HepG2 (cell line): Measurements from ENCODE around the gene TRIM66. TPM values are rescaled to one million over a fixed set of nuclear protein-coding genes. Genes with fewer than 3 reads are reported as not detected.

Source experiments
- ATAC-seq: fragments of 200-7000 bp; cut with Tn5 transposase; 3 replicates; pipeline ENCODE4 v1.9.1; 2020; ENCODE audit warnings: mild to moderate bottlenecking, moderate library complexity
- BruUV-seq: library from RNA; stranded (reverse); fragments of 400-500 nt; replicated peaks from 2 replicates; lab custom pipeline; 2021; lab: Mats Ljungman, UMichigan
- CTCF ChIA-PET: fragments of 300-600 bp; formaldehyde crosslinking; extraction: SDS; loops from one replicate; lab custom pipeline; 2021; ENCODE audit warnings: low total read pairs, inconsistent platforms, low intra/inter-chr PET ratio; lab: Yijun Ruan, JAX
- POLR2A ChIA-PET: fragments of 350-600 bp; sonication (Branson Sonifier 250); formaldehyde crosslinking; loops from one replicate; lab custom pipeline; 2020; ENCODE audit warnings: antibody characterized with exemption, inconsistent platforms; lab: Yijun Ruan, JAX
- DNase-seq: peaks from one replicate; pipeline ENCODE4 v3.0.0-alpha.2; 2015; ENCODE audit warnings: low spot score
- FAIRE-seq: peaks from 3 replicates; lab custom pipeline; 2011; peaks lifted over from hg19 to GRCh38; lab: Jason Lieb, UNC
- H2AFZ ChIP-seq: one replicate; pipeline ENCODE4 v1.6.1; 2011; ENCODE audit warnings: low read length, inconsistent platforms
- H3K27ac ChIP-seq: fragments of 300-600 bp; 3 replicates; pipeline ENCODE4 v1.8.0; 2011; ENCODE audit warnings: mixed run types, mild to moderate bottlenecking, mixed read lengths, low read length, inconsistent platforms; ENCODE audit not compliant: insufficient read depth; ENCODE audit errors: extremely low read length
- H3K27me3 ChIP-seq, 2 experiments: fragments of 200-600 bp in 1 of 2; 2 replicates in 1 of 2; 3 replicates in 1 of 2; pipeline versions ENCODE4 v1.6.0 to v1.8.0; 2011; ENCODE audit warnings: low read length in 2 of 2, mild to moderate bottlenecking in 2 of 2, moderate library complexity in 2 of 2, inconsistent platforms in 1 of 2; ENCODE audit not compliant: insufficient read depth in 2 of 2, control insufficient read depth in 1 of 2
- H3K36me3 ChIP-seq, 2 experiments: fragments of 200-600 bp in 1 of 2; replicated peaks in 1 of 2; 2 replicates in 1 of 2; 3 replicates in 1 of 2; pipeline versions ENCODE4 v1.5.1 to v1.8.0; 2011; ENCODE audit warnings: low read length in 2 of 2, inconsistent platforms in 1 of 2; ENCODE audit not compliant: insufficient read depth in 2 of 2, control insufficient read depth in 1 of 2
- H3K4me1 ChIP-seq: 2 replicates; pipeline ENCODE4 v1.5.1; 2012; ENCODE audit warnings: low read length, inconsistent platforms; ENCODE audit not compliant: insufficient read depth
- H3K4me2 ChIP-seq: 2 replicates; pipeline ENCODE4 v1.6.0; 2011; ENCODE audit warnings: low read depth, low read length, inconsistent platforms
- H3K4me3 ChIP-seq, 3 experiments: fragments of 200-600 bp in 1 of 3; sonication (generic), shearing (Covaris generic) in 1 of 3; replicated peaks in 1 of 3; 2 replicates each; pipeline ENCODE4 v1.5.1; 2011 to 2016; ENCODE audit warnings: low read length in 3 of 3, inconsistent platforms in 2 of 3, low read depth in 2 of 3, mild to moderate bottlenecking in 2 of 3, control low read depth in 1 of 3, mixed read lengths in 1 of 3; ENCODE audit not compliant: insufficient read depth in 1 of 3
- H3K79me2 ChIP-seq: one replicate; pipeline ENCODE4 v1.6.1; 2011; ENCODE audit warnings: low read length, inconsistent platforms; ENCODE audit not compliant: insufficient read depth
- H3K9ac ChIP-seq: 2 replicates; pipeline ENCODE4 v1.6.0; 2011; ENCODE audit warnings: mild to moderate bottlenecking, low read depth, low read length, inconsistent platforms; ENCODE audit not compliant: insufficient read depth
- H3K9me3 ChIP-seq: 2 replicates; pipeline ENCODE4 v1.5.1; 2012; ENCODE audit warnings: mild to moderate bottlenecking, low read length
- H4K20me1 ChIP-seq: 2 replicates; pipeline ENCODE4 v1.6.0; 2011; ENCODE audit warnings: inconsistent platforms, mild to moderate bottlenecking, low read length, moderate library complexity; ENCODE audit not compliant: insufficient read depth
- CEBPG ChIP-seq: IDR thresholded peaks from 2 replicates; pipeline ENCODE4 v1.6.1; 2016
- EZH2 ChIP-seq: conservative IDR thresholded peaks from 2 replicates; pipeline ENCODE4 v1.6.1; 2012; ENCODE audit warnings: mild to moderate bottlenecking, low read depth, low read length, moderate library complexity
- MXD3 ChIP-seq: IDR thresholded peaks from 2 replicates; pipeline ENCODE4 v1.6.1; 2016; ENCODE audit warnings: mild to moderate bottlenecking, missing biosample characterization, missing genetic modification reagents
- ONECUT2 ChIP-seq: sonication (generic); formaldehyde crosslinking; IDR thresholded peaks from 2 replicates; pipeline ENCODE4 v1.4.0; 2020; ENCODE audit warnings: missing genetic modification reagents
- PCBP1 ChIP-seq: fragments of 200-400 bp; formaldehyde crosslinking; IDR thresholded peaks from 2 replicates; pipeline ENCODE4 v1.6.1; 2017; ENCODE audit warnings: mild to moderate bottlenecking, low read depth, low read length, borderline replicate concordance
- SRSF9 ChIP-seq: fragments of 200-400 bp; formaldehyde crosslinking; IDR thresholded peaks from 2 replicates; pipeline ENCODE4 v1.6.1; 2018; ENCODE audit warnings: borderline replicate concordance, mild to moderate bottlenecking, low read depth, low read length; ENCODE audit not compliant: insufficient read depth, poor library complexity, severe bottlenecking
- TFDP2 ChIP-seq: sonication (generic); formaldehyde crosslinking; IDR thresholded peaks from 2 replicates; pipeline ENCODE4 v1.4.0; 2020; ENCODE audit warnings: missing genetic modification reagents
- TMF1 ChIP-seq: sonication (generic); formaldehyde crosslinking; IDR thresholded peaks from 2 replicates; pipeline ENCODE4 v1.8.1; 2022; ENCODE audit warnings: low read depth, missing genetic modification reagents
- TSC22D2 ChIP-seq: sonication (generic); formaldehyde crosslinking; IDR thresholded peaks from 2 replicates; pipeline ENCODE4 v1.5.1; 2020; ENCODE audit warnings: missing genetic modification reagents, mild to moderate bottlenecking, borderline replicate concordance
- ZNF496 ChIP-seq: sonication (generic); formaldehyde crosslinking; IDR thresholded peaks from 2 replicates; pipeline ENCODE4 v1.8.1; 2023; ENCODE audit warnings: mild to moderate bottlenecking, moderate library complexity, missing genetic modification reagents; ENCODE audit not compliant: insufficient replicate concordance
- WGBS: methylation state at CpG from one replicate; pipeline ENCODE4 v1.1.6; 2017; ENCODE audit warnings: low lambda C conversion rate; 5-methylcytosine and 5-hydroxymethylcytosine counted together
- in situ Hi-C: cut with HindIII; loops from 2 replicates; pipeline ENCODE4 v1.10.0; 2017; ENCODE audit warnings: low pct_unique_long_range_greater_than_20kb; ENCODE audit not compliant: extremely low pct_ligation_motif_present
- intact Hi-C: fragments of 100-400 bp; cut with micrococcal nuclease; formaldehyde crosslinking; loops from one replicate; pipeline ENCODE4 v1.10.0; 2022; ENCODE audit not compliant: unreplicated experiment
- polyA plus RNA-seq, 8 experiments: library from polyadenylated mRNA; depleted of rRNA in 3 of 8; stranded (reverse) in 7 of 8; unstranded in 1 of 8; fragments of >200 nt; fragmentation: Illumina TruSeq in 4 of 8; extraction: Trizol in 4 of 8; gene quantifications; 2 replicates each; pipeline versions ENCODE4 v1.2.1 to v1.2.3, GENCODE V29; 2011 to 2016; ENCODE audit warnings: low read depth in 4 of 8, missing spikeins in 1 of 8, mixed read lengths in 1 of 8; ENCODE audit not compliant: insufficient read depth in 1 of 8
- total RNA-seq, 5 experiments: library from RNA; depleted of rRNA; stranded (reverse); fragments of >200 nt; fragmentation: Illumina TruSeq; extraction: Trizol; gene quantifications; 2 replicates each; pipeline ENCODE4 v1.2.3, GENCODE V29; 2016; ENCODE audit warnings: low read depth in 1 of 5
- TF ChIP-seq, protein P1 (sequence below): sonication (generic); formaldehyde crosslinking; IDR thresholded peaks from 2 replicates; pipeline ENCODE4 v1.5.1; 2020; ENCODE audit warnings: missing genetic modification reagents, mild to moderate bottlenecking, borderline replicate concordance
- TF ChIP-seq, protein P2 (sequence below): sonication (generic); formaldehyde crosslinking; IDR thresholded peaks from 2 replicates; pipeline ENCODE4 v1.5.0; 2020; ENCODE audit warnings: missing genetic modification reagents, mild to moderate bottlenecking, borderline replicate concordance

TRIM66 gene
- total and polyA plus RNA-seq, 2 of the 13 experiments (the other 11 are each of a cell fraction or from before 2014, with no cell fraction given), result 4.9 to 6.1 TPM

- CTCF ChIA-PET, result no interaction called here
- no peak overlapping the region for H3K9ac ChIP-seq
- DNase-seq, result no peak
- no peaks in the 10 kb centered on the region for H3K9me3 ChIP-seq
- H3K27me3 ChIP-seq, result no peaks in the 10 kb centered on the region
- TF ChIP-seq EZH2 (no peak), ZNF496 (CRISPR knock-in tag) (no peak), TMF1 (CRISPR knock-in tag) (no peak), TSC22D2 (CRISPR knock-in tag) (no peak), TFDP2 (CRISPR knock-in tag) (no peak), ONECUT2 (CRISPR knock-in tag) (no peak), CEBPG (CRISPR knock-in tag) (no peak), SRSF9 (no peak)
- TF ChIP-seq, all 625 proteins: peak for 0
- H3K4me1 ChIP-seq, result no peaks in the 10 kb centered on the region
- H3K4me2 ChIP-seq, result no peak overlapping the region
- intact Hi-C loops, result no loop called here
- in situ Hi-C loops, result no loop called here
- H2AFZ ChIP-seq, result no peak overlapping the region
- ATAC-seq (no peak), FAIRE-seq (no peak)
- POLR2A ChIA-PET, result interaction anchor here (1.3 kb wide), 1 partner anchor 43 kb away, joined by 3 read pairs; the partner anchor contains the start of genes RPL27A and TRIM66
- no peak overlapping the region for H3K4me3 ChIP-seq
- no peaks in the 10 kb centered on the region for H3K79me2 ChIP-seq
- no peak overlapping the region for H3K27ac ChIP-seq
- peaks cover 30 to 44% of the 10 kb centered on the region in 2 experiments for H3K36me3 ChIP-seq
- no CpG with 5 or more reads among the region's 3 CpGs for WGBS
- H4K20me1 ChIP-seq, result no peaks in the 10 kb centered on the region
- BruUV-seq, result no TSS peak
Observed at GRCh38 chr11:8639655-8640054, 42.8 kb downstream of the TRIM66 start.

- no peak overlapping the region for H3K4me2 ChIP-seq
- no peaks in the 10 kb centered on the region for H3K27me3 ChIP-seq
- in situ Hi-C loops (no loop called here), intact Hi-C loops (no loop called here)
- no peaks in the 10 kb centered on the region for H3K79me2 ChIP-seq
- no peaks in the 10 kb centered on the region for H3K4me1 ChIP-seq
- DNase-seq (no peak), ATAC-seq (no peak), FAIRE-seq (no peak)
- BruUV-seq, result no TSS peak
- H3K4me3 ChIP-seq, result no peak overlapping the region
- H2AFZ ChIP-seq, result no peak overlapping the region
- no peaks in the 10 kb centered on the region for H4K20me1 ChIP-seq
- peaks cover 30 to 40% of the 10 kb centered on the region in 2 experiments for H3K36me3 ChIP-seq
- ChIA-PET POLR2A (interaction anchor here (1.7 kb wide), 1 partner anchor 41 kb away, joined by 3 read pairs; no protein-coding TSS in a partner anchor), CTCF (no interaction called here)
- H3K9me3 ChIP-seq, result no peaks in the 10 kb centered on the region
- WGBS, result 94% methylated on average over 5 of the region's 5 CpGs
- no peak overlapping the region for H3K9ac ChIP-seq
- no peak overlapping the region for H3K27ac ChIP-seq
- TF ChIP-seq, protein P1, sequence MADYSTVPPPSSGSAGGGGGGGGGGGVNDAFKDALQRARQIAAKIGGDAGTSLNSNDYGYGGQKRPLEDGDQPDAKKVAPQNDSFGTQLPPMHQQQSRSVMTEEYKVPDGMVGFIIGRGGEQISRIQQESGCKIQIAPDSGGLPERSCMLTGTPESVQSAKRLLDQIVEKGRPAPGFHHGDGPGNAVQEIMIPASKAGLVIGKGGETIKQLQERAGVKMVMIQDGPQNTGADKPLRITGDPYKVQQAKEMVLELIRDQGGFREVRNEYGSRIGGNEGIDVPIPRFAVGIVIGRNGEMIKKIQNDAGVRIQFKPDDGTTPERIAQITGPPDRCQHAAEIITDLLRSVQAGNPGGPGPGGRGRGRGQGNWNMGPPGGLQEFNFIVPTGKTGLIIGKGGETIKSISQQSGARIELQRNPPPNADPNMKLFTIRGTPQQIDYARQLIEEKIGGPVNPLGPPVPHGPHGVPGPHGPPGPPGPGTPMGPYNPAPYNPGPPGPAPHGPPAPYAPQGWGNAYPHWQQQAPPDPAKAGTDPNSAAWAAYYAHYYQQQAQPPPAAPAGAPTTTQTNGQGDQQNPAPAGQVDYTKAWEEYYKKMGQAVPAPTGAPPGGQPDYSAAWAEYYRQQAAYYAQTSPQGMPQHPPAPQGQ (CRISPR knock-in tag), result no peak
- TF ChIP-seq PCBP1 (no peak), MXD3 (CRISPR knock-in tag) (no peak)
- TF ChIP-seq, protein P2, sequence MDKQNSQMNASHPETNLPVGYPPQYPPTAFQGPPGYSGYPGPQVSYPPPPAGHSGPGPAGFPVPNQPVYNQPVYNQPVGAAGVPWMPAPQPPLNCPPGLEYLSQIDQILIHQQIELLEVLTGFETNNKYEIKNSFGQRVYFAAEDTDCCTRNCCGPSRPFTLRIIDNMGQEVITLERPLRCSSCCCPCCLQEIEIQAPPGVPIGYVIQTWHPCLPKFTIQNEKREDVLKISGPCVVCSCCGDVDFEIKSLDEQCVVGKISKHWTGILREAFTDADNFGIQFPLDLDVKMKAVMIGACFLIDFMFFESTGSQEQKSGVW, result no peak
Observed at GRCh38 chr11:8638300-8638699, 44.2 kb downstream of the TRIM66 start.
